Hepatocyte (in vitro differentiated cells): ENCODE measurements around the gene NGLY1. TPM values are rescaled to one million over a fixed set of nuclear protein-coding genes. Genes with fewer than 3 reads are reported as not detected.

ENCODE experiments used
- DNase-seq: peaks from one replicate; pipeline ENCODE4 v3.0.0-alpha.2; 2016; ENCODE audit warnings: low spot score
- H2AFZ ChIP-seq: fragments of 200-600 bp; sonication (generic); 2 replicates; pipeline ENCODE4 v1.6.0; 2016; ENCODE audit warnings: antibody characterized with exemption, mild to moderate bottlenecking
- H3K27ac ChIP-seq: fragments of 200-600 bp; sonication (generic); 2 replicates; pipeline ENCODE4 v1.5.1; 2016; ENCODE audit warnings: mild to moderate bottlenecking
- H3K27me3 ChIP-seq: fragments of 200-600 bp; sonication (generic); 2 replicates; pipeline ENCODE4 v1.6.1; 2016
- H3K36me3 ChIP-seq: fragments of 200-600 bp; sonication (generic); replicated peaks from 2 replicates; pipeline ENCODE4 v1.5.1; 2016; ENCODE audit warnings: low read depth; ENCODE audit not compliant: insufficient read depth
- H3K4me1 ChIP-seq: fragments of 200-600 bp; sonication (generic); 2 replicates; pipeline ENCODE4 v1.5.1; 2016; ENCODE audit warnings: mild to moderate bottlenecking, moderate library complexity; ENCODE audit not compliant: insufficient read depth
- H3K4me2 ChIP-seq: fragments of 200-600 bp; sonication (generic); 2 replicates; pipeline ENCODE4 v1.6.0; 2016
- H3K4me3 ChIP-seq: fragments of 200-600 bp; sonication (generic); 2 replicates; pipeline ENCODE4 v1.5.1; 2016; ENCODE audit warnings: mild to moderate bottlenecking
- H3K79me2 ChIP-seq: fragments of 200-600 bp; sonication (generic); 2 replicates; pipeline ENCODE4 v1.6.0; 2017; ENCODE audit warnings: mild to moderate bottlenecking
- H3K9me2 ChIP-seq: fragments of 200-600 bp; sonication (generic); replicated peaks from 2 replicates; pipeline ENCODE4 v1.6.0; 2017; ENCODE audit warnings: mild to moderate bottlenecking; ENCODE audit not compliant: insufficient read depth
- H3K9me3 ChIP-seq: fragments of 200-600 bp; sonication (generic); 2 replicates; pipeline ENCODE4 v1.5.1; 2016; ENCODE audit warnings: low read depth, mild to moderate bottlenecking
- H4K20me1 ChIP-seq: fragments of 200-600 bp; sonication (generic); 2 replicates; pipeline ENCODE4 v1.6.0; 2016; ENCODE audit warnings: mild to moderate bottlenecking; ENCODE audit not compliant: insufficient read depth, poor library complexity, severe bottlenecking
- EZH2 ChIP-seq: fragments of 200-600 bp; sonication (generic); IDR thresholded peaks from 2 replicates; pipeline ENCODE4 v1.6.1; 2016; ENCODE audit warnings: antibody characterized with exemption, mild to moderate bottlenecking, borderline replicate concordance
- EZH2phosphoT487 ChIP-seq: fragments of 200-600 bp; sonication (generic); IDR thresholded peaks from one replicate; pipeline ENCODE4 v1.6.1; 2018; ENCODE audit warnings: antibody characterized with exemption, mild to moderate bottlenecking, low read depth, moderate library complexity; ENCODE audit not compliant: unreplicated experiment, severe bottlenecking
- WGBS: methylation state at CpG from one replicate; pipeline ENCODE4 v1.1.6; 2016; ENCODE audit warnings: low lambda C conversion rate; ENCODE audit errors: missing lambda C conversion rate; 5-methylcytosine and 5-hydroxymethylcytosine counted together
- polyA plus RNA-seq: library from polyadenylated mRNA; unstranded; fragments of >200 nt; fragmentation: Nextera tagmentation; extraction: Ambion mirVana; gene quantifications from 2 replicates; pipeline ENCODE4 v1.2.1, GENCODE V29; 2016
- total RNA-seq: library from RNA; depleted of rRNA; stranded (reverse); fragments of >200 nt; gene quantifications from 2 replicates; pipeline ENCODE4 v1.2.3, GENCODE V29; 2014
- TF ChIP-seq, protein P1 (sequence below): fragments of 200-600 bp; sonication (generic); IDR thresholded peaks from 2 replicates; pipeline ENCODE4 v1.5.1; 2016; ENCODE audit warnings: antibody characterized with exemption, mild to moderate bottlenecking; ENCODE audit not compliant: poor library complexity

Gene NGLY1
- total and polyA plus RNA-seq, 2 experiments from 2014 or later: 32.7 to 34.7 TPM

DNA sequence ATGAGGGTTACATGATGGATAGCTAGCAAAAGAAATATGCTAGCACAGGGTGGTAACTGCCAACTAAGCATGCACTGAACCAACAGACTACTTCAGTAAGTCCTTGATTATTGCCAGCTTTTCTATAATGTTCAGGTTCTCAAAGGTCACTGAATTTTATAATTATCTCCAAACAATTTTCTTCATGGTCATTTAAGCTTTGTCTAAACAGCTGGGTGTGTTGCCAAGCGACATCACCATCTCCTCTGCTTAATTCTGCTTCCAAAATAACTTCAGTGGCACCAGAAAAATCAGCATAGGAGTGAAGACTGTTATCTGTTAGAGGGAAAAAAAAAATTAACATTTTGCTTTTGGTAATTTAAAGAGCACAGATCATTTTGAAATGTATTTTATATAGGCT, 63.9 kb downstream of the NGLY1 start:
- Histone ChIP-seq H3K79me2 (no peaks in the 10 kb centered on the region), H3K9me2 (no peaks in the 10 kb centered on the region), H3K4me1 (no peaks in the 10 kb centered on the region), H3K4me3 (no peak overlapping the region), H3K9me3 (no peaks in the 10 kb centered on the region), H4K20me1 (no peaks in the 10 kb centered on the region), H3K4me2 (no peak overlapping the region), H3K27me3 (no peaks in the 10 kb centered on the region), H3K36me3 (no peaks in the 10 kb centered on the region), H3K27ac (no peak overlapping the region), H2AFZ (no peak overlapping the region)
- no peak for DNase-seq
- WGBS: 97% methylated on average over 1 of the region's 1 CpG
- TF ChIP-seq EZH2phosphoT487 (no peak), EZH2 (no peak)
- TF ChIP-seq, protein P1, sequence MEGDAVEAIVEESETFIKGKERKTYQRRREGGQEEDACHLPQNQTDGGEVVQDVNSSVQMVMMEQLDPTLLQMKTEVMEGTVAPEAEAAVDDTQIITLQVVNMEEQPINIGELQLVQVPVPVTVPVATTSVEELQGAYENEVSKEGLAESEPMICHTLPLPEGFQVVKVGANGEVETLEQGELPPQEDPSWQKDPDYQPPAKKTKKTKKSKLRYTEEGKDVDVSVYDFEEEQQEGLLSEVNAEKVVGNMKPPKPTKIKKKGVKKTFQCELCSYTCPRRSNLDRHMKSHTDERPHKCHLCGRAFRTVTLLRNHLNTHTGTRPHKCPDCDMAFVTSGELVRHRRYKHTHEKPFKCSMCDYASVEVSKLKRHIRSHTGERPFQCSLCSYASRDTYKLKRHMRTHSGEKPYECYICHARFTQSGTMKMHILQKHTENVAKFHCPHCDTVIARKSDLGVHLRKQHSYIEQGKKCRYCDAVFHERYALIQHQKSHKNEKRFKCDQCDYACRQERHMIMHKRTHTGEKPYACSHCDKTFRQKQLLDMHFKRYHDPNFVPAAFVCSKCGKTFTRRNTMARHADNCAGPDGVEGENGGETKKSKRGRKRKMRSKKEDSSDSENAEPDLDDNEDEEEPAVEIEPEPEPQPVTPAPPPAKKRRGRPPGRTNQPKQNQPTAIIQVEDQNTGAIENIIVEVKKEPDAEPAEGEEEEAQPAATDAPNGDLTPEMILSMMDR: no peak

DNA sequence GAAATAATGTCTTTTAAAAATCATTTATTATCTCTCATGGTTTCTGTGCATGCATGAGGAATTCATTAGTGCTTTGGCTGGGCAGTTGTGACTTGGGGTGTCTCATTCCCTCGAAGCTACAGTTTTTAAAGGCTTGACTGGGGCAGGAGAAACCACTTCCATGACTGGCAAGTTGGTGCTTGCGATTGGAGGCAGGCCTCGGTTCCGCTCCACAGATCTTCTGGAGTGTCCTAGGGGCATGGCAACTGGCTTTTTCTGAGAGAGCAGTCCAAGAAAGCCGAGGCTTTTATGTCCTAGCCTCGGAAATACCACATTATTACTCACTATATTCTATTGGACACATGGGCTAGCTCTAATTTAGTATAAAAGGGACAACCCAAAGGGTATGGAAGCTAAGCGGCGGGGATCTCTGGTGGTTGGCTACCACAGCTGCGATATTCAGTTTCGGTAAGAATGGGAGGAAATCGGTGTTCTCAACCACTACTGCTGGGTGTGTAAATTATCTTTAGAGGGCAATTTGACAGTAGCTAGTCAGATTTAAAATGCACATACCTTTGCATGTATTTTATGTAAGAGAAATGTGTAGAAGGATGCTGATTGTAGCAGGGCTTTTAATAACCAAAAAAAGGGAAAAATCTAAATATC, 69.8 kb downstream of the NGLY1 start:
- WGBS: 85% methylated on average over 11 of the region's 11 CpGs
- Histone ChIP-seq H3K4me2 (no peak overlapping the region), H3K4me1 (no peaks in the 10 kb centered on the region), H3K9me2 (no peaks in the 10 kb centered on the region), H3K4me3 (no peak overlapping the region), H2AFZ (no peak overlapping the region), H3K9me3 (no peaks in the 10 kb centered on the region), H3K27me3 (no peaks in the 10 kb centered on the region), H3K36me3 (no peaks in the 10 kb centered on the region), H3K79me2 (no peaks in the 10 kb centered on the region), H4K20me1 (no peaks in the 10 kb centered on the region), H3K27ac (no peak overlapping the region)
- no peak for TF ChIP-seq EZH2
- TF ChIP-seq, protein P1: no peak
- no peak for TF ChIP-seq EZH2phosphoT487
- DNase-seq: no peak

DNA sequence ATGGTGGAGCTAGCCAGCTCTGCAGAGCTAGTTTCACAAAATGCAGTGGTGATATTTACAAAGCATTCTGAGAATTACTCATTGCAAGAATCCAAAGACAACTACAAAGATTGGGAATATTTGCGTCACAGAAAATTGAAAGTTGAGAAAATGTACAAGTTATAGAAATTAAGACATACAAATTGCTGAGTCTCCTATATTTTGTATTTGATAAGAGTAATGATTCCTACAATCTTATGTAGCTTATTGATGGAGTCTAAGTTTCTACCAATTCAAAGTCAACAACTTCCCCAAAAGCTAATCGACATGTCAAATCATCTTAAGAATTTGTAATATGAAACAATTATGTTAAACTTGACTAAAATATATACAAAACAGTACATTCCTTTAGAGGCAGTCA, 72.2 kb downstream of the NGLY1 start:
- Histone ChIP-seq H3K9me2 (no peaks in the 10 kb centered on the region), H3K9me3 (no peaks in the 10 kb centered on the region), H3K79me2 (no peaks in the 10 kb centered on the region), H3K27me3 (peaks cover 8% of the 10 kb centered on the region), H3K27ac (no peak overlapping the region), H3K4me1 (no peaks in the 10 kb centered on the region), H3K4me3 (no peak overlapping the region), H3K4me2 (no peak overlapping the region), H2AFZ (no peak overlapping the region), H3K36me3 (no peaks in the 10 kb centered on the region), H4K20me1 (no peaks in the 10 kb centered on the region)
- TF ChIP-seq EZH2phosphoT487 (no peak), EZH2 (no peak)
- TF ChIP-seq, protein P1: no peak
- DNase-seq: no peak
- WGBS: 96% methylated on average over 2 of the region's 2 CpGs

DNA sequence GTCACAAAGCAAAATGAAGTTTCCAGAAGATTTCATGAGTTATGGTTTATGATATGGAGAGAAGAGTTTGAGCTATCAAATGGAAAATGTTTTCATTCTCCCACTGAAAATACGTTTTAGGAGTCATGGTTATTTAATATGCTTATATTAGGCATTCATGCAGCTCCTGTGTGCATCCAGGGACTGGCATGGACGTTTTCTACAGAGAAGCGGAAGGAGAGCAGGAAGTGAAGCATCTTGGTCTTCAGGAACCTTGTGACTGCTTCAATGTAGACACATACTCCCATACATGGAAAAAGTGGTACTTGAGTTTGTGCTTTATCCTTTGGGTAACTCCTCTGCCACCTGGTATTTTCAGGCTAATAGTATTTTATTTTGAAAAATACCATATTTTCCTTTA, 75.2 kb downstream of the NGLY1 start:
- H3K4me2 ChIP-seq: no peak overlapping the region
- no peak for DNase-seq
- H3K9me2 ChIP-seq: no peaks in the 10 kb centered on the region
- H3K9me3 ChIP-seq: no peaks in the 10 kb centered on the region
- H3K79me2 ChIP-seq: no peaks in the 10 kb centered on the region
- TF ChIP-seq, protein P1: no peak
- no peak for TF ChIP-seq EZH2phosphoT487
- no peak for TF ChIP-seq EZH2
- H2AFZ ChIP-seq: no peak overlapping the region
- 71% methylated on average over 3 of the region's 3 CpGs for WGBS
- peaks cover 8% of the 10 kb centered on the region for H3K27me3 ChIP-seq
- H3K4me3 ChIP-seq: no peak overlapping the region
- H3K36me3 ChIP-seq: no peaks in the 10 kb centered on the region
- no peaks in the 10 kb centered on the region for H3K4me1 ChIP-seq
- H4K20me1 ChIP-seq: no peaks in the 10 kb centered on the region
- no peak overlapping the region for H3K27ac ChIP-seq
